Cardiac fibroblast (primary cell): ENCODE results near the gene MTMR10.

ENCODE experiments used
- DNase-seq, 2 donors: peaks; one replicate each; pipeline versions ENCODE4 v3.0.0 to v3.0.0-alpha.2; 2010; ENCODE audit warnings: low read depth in 2 of 2
- H3K4me3 ChIP-seq, 2 donors: replicated peaks in 1 of 2; 1 replicate in 1 of 2; 2 replicates in 1 of 2; pipeline ENCODE4 v1.5.1; 2011; ENCODE audit warnings: low read depth in 2 of 2, low read length in 2 of 2, mild to moderate bottlenecking in 2 of 2, moderate library complexity in 1 of 2
- CTCF ChIP-seq: IDR thresholded peaks from one replicate; pipeline ENCODE4 v1.5.1; 2011; ENCODE audit warnings: low read depth, mild to moderate bottlenecking, low read length, inconsistent platforms

Gene MTMR10

DNA sequence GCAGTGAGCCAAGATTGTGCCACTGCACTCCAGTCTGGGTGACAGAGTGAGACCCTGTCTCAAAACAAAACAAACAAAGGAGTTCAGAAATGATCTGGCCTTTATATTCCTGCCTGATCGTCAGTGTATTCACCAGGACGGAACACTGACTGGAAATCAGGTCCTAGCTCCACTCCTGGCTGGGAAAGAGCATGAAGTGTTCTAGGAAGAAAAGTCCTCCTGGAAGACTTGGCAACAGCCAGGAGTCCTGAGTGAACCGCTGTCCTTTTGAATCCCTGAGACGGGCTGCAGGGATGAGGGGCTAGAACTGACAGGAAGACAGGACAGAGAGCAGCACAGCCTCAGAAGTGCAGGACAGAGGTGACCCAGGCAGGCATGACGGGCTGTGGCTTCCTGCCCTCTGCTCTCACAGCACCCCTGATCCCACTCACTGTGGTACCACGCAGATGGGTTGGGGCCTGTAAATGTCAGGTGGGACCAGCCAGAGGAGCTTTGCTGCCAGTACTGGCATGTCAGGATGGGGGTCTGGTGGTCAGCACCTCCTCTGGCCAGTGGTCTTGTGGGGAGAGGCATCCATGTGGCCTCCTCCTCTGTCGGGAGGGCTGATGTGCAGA, 64.2 kb downstream of the MTMR10 start:
- DNase-seq: no peak
- no peak overlapping the region for H3K4me3 ChIP-seq
- no peak for TF ChIP-seq CTCF

DNA sequence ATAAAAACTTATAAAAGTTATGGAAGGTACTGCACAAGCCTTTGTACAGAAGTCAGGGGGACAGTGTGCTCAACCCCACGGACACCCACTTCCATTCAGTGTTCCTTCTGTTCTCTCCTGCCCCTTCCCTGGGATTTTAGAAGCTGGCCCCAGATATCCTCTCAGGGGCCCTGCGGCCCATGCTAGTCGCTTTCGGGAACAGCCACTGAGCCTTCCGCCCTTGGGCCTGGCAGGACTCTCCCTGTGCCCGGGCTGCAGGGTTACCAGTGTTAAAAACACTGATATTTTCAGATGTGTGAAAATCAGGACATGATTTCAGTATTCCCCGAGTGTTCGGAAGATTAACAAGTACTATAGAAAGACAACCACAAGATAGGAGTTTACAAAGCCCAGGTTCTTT, 65.3 kb downstream of the MTMR10 start:
- TF ChIP-seq CTCF: no peak
- no peak for DNase-seq
- H3K4me3 ChIP-seq: no peak overlapping the region

- no peak for DNase-seq
- no peak overlapping the region for H3K4me3 ChIP-seq
- no peak for TF ChIP-seq CTCF
Measured at GRCh38 chr15:30925686-30926085, 65.7 kb downstream of the MTMR10 start.

GRCh38 chr15:30924353-30924752, 67.1 kb downstream of the MTMR10 start:
- DNase-seq: peak; percentile 33 to 49
- TF ChIP-seq CTCF: no peak
- H3K4me3 ChIP-seq: no peak overlapping the region

DNA sequence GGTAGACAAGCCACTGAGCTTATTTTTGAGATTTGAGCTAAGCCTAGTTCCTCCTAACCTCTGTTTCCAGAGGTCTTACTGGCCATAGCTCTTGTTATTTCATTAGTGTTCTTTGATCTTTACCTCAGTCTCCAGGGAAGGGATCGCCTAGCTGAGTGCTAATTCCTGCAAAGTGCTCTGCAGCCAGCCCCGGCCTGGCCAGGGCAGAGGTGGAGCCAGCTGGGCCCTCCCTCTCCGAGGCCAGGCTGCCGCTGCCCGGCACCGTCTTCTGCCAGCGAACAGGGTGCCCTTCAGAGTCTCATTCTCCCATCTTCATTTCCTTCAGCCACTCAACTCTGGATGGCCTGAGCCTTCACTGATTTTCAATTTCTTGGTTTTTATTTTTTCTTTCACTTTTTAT, 68.0 kb downstream of the MTMR10 start:
- no peak overlapping the region for H3K4me3 ChIP-seq
- no peak for TF ChIP-seq CTCF
- DNase-seq: no peak

DNA sequence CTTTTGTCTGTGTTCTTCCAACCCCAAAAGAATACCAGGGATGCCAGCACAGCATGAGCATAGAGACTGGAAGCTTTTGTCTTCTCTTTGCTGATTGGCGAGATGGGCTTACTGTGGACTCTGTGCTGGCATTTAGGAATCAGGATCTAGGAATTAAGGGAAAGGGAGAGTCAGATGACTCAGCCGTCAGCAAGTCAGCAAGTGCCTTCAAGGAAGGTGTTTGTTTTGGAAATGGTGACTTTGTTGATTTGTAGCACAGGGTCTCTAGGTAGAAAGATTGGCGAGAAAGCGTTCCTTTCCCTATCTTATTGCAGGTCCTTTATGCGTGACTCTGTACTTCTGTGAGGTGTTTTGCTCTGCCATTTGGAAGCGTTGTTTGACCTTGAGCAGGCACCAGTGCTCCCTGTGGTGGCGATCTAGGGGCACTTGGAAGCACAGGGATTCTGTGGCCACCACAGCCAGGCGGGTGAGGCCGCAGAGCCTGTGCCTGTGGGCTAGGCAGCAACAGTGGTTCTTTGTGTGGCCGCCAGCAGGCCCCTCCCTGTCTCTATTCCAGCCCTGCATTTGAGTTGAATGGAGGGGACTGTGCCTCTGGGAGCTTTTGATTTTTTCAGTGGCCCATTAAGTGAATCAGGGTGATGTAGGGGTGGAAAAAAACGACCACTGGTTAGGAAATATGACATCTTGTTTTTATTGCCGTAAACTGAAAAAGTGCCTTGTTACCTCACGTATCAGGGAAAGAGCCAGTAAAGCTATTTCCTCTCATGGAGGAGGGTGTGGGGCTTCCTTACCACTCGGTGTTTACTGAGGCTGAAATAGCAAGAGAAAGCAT, 68.7 kb downstream of the MTMR10 start:
- no peak overlapping the region for H3K4me3 ChIP-seq
- TF ChIP-seq CTCF: no peak
- peak; percentile 23 to 40 for DNase-seq
